Middle frontal gyrus (tissue), 1 donor: Measurements from ENCODE around the gene UBE3D.
A peak's percentile ranks its signal among the peaks of the same experiment; 100 is the strongest.

Source experiments
- DNase-seq: peaks from one replicate; pipeline ENCODE4 v3.0.0-alpha.2; 2015; ENCODE audit warnings: low spot score; ENCODE audit errors: extremely low spot score

UBE3D gene

DNA sequence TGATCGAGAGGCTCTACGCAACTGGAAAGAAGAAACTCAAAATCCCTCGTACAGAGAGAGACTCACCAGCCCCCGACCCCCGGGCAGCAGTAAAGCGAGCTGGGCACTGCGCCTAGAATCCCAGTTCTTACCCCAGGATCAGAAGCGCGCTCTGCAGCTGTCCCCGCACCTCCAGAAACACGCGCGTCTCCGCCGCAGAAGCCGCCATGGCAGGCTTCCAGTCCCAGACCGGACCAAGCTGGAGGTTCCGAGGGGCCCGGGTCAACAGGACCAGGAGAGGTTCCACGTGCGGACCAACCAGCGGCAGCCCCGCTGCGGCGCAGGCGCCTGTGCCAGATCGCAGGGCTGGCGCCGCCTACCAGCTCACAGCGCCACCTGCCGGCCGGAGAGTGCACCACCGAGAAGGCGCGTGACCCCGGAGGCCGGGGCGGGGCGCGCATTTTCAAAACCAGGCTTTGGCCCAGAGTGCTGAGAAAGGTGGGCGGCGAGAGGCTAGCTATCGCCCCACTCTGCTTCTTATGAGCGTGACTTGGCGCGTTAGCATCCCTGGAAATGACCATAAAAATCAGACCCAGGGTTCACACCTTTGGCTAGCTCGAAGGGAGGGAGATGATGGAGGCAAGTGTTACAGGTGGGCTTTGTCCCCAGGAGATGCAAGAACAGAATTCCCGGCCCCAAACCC is at the start of gene UBE3D:
Gene UBE3D, minus strand, starts transcription at position 331 of the 682 bp plus-strand sequence. Its CDS starts 123 bp downstream, at position 208.
- DNase-seq: peak; percentile 75

DNA sequence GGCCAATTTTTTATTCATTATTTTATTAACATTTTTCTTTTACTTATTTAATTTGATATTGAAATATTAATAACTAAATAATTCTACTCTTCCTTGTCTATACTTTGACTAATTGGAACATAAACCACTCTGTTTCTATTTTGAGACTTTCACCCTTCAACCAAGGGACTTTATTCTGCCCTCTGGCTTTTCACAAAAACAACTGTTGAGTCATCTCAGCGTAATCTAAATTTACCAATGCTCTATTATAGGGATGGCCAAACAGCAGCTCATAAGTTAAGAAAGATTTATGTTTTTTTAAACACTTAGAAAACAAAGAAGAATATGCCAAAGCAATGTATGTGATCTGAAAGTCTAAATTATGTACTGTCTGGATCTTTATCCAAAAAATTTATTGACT is 48.5 kb upstream of the UBE3D start:
- no peak for DNase-seq

- DNase-seq: no peak
These were observed 47.6 kb upstream of the UBE3D start for GRCh38 chr6:83113258-83113657.

DNA sequence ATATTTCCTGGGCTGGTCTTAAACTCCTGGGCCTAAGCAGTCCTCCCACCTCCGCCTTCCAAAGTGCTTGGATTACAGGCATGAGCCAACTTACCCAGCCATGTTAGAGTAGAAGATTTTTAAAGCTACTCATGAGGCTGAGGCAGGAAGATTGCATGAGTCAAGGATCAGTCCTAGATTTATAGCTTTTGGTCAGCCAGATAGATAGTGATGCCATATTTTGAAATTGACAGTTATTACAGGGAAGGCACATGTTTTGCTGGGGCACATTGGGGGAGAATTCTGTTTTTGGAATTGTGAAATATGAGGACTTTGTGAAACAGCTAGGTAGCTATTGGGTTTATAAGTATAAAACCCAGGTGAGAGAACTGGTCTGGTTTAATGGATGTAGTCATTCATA is 42.7 kb upstream of the UBE3D start:
- DNase-seq: no peak

DNA sequence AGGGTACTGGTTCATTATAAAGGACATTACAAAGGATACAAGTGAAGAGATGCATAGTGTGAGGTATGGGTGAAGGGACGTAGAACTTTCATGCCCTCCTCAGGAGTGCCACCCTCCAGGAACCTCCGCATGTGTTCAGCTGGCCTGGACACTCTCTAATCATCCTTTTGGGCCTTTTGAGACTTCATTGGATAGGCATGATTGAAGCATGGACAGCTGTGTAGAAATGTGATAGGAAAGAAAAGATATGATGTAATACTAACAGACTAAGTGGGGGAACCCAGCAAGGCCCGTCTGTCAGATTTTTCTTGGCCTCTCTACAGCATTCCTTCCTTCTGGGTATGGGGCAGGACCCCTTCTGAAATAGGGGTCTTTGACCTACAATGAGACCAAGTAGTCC is 32.9 kb upstream of the UBE3D start:
- DNase-seq: no peak

- no peak for DNase-seq
These were observed 32.0 kb upstream of the UBE3D start for GRCh38 chr6:83097675-83098074.

GRCh38 chr6:83097204-83097603 is 31.6 kb upstream of the UBE3D start:
- no peak for DNase-seq

GRCh38 chr6:83096791-83097190 is 31.1 kb upstream of the UBE3D start:
- no peak for DNase-seq

GRCh38 chr6:83092756-83093399 is 27.2 kb upstream of the UBE3D start:
- DNase-seq: no peak

DNA sequence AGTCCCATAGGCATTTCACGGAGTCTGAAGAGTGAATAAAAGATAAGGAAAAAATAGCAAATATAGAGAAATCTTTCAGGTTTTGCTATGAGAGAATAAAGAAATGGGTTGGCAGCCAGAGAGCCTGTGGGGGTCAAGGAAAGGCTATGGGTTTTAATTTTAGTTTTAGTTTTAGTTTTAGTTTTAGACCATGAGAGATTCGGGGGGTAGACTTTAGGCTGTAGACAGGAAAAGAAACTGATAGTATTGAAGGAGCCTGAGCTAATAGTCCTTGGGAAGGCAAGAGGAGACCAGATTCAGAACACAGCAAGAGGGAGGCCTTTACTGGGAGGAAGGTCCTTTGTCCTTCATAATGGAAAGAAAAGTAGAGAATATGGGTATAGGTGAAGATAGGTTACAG is 21.1 kb upstream of the UBE3D start:
- no peak for DNase-seq

- DNase-seq: no peak
These were observed 17.8 kb upstream of the UBE3D start for GRCh38 chr6:83083476-83083875.

DNA sequence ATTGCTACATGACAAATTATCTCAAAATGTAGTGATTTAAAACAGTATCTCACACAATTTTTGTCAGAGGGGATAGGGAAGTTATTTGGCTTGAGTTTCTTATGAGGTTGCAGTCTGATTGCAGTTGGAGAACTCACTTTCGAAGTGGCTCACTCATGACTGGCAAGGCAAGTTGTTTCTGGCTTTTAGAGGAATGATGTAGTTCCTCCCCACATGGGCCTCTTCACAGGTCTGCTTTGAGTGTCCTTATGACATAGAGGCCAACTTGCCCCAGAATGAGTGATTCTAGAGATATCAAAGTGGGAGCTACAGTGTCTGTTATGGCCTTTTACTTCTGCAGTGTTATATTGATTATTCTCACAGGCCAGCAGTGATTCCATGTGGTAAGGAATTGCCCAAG is 8.0 kb upstream of the UBE3D start:
- no peak for DNase-seq

DNA sequence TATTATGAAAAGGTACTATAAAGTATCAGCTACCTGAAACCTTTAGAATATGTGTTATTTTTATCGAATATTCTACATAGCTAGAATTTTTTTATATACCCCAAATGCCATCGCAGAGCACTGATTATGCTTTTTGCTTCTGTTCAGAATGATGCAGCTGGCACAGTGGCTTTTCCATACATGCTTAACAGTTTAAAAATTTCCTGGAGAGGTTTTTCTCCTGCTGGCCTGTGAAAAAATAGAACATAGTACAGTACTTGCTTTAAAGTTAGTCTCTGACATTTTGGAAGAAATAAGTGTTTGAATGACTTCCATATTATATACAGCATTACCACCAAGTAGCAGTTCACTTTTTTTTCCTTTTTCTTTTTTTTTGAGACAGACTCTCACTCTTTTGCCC is 7.1 kb upstream of the UBE3D start:
- no peak for DNase-seq

GRCh38 chr6:83071707-83072106 is 6.1 kb upstream of the UBE3D start:
- DNase-seq: no peak

- no peak for DNase-seq
These were observed 5.4 kb upstream of the UBE3D start for GRCh38 chr6:83071023-83071422.

- no peak for DNase-seq
These were observed 4.0 kb upstream of the UBE3D start for GRCh38 chr6:83069633-83070032.

DNA sequence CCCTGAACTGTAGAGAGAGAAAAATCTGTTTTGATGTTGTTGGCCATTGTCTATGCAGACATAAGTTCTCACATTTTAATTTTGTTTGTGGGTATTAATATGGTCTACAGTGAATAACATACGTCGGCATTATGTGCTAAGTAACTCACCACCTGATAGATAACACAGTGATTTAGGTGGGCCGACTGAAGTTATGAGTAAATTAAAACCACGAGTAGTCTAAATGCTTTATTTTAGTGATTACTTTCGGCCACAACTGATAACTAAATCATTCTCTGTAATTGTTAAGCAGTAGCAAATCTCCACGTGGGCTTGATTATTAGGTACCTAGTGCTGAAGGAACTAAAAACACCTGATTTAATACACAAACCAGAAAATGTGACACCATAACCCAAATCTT is 3.0 kb upstream of the UBE3D start:
- no peak for DNase-seq

GRCh38 chr6:83067448-83068439 is 2.1 kb upstream of the UBE3D start, which contains the start of gene DOP1A:
Gene DOP1A, plus strand, starts transcription at chr6:83067671. Its CDS starts 29,307 bp downstream, at chr6:83096978.
- DNase-seq: peak; percentile 94

GRCh38 chr6:83062225-83062624 is 3.4 kb downstream of the UBE3D start:
- no peak for DNase-seq

DNA sequence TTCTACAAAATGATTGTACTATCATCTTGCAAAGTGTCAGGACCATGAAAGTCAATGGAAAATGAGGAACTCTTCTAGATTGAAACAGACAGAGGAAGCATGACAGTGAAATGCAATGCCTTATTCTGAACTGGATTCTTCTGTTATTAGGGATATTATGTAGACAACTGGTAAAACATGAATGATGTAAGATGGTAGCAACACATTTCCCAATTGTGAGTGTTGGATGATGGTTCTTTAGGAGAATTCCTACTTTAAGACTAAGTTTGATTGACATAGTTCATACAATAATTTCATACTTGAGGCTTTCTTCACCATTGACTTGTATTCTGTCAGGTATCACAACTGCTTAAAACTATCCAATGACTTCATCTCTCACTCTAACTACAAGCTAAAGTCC is 4.5 kb downstream of the UBE3D start:
- DNase-seq: no peak

DNA sequence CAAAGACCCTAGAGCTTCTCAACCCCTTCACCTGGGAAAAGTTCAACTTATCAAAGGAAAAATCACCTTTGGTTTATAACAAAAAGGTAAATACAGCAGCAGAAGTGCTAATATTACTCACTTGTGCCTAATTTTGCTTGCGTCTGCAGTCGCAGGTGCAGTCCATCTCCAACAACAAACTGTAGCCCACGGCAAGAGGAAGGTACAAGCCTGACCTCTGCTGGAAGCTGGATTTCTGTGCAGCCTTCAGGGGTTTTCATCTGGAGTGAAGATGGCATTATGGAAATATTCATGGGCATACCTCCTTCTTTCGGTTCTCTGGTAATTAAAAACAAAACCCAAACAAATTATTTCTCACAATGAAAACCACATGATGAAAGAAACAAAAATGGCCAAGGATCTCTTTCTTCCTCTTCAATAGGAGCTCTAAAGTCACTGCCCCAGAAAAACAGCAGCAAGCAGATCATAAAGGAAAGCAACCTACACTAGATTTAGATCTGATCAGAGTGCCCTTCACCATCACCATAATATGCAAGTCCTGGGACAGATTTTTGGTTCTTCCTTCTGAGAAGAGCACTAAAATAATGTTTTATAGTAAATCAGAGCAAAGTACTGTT is 7.8 kb downstream of the UBE3D start:
- peak; percentile 62 for DNase-seq
